Subcutaneous abdominal adipose tissue (tissue), 5 donors: ENCODE measurements around the gene RAB3B.

Source experiments
- H3K27ac ChIP-seq: one replicate; pipeline ENCODE4 v1.7.0; 2013; ENCODE audit warnings: low read depth, mild to moderate bottlenecking, inconsistent platforms, low read length, moderate library complexity
- H3K27me3 ChIP-seq, 5 donors: one replicate each; pipeline ENCODE4 v1.7.0; 2013; ENCODE audit warnings: low read length in 5 of 5, inconsistent platforms in 1 of 5; ENCODE audit not compliant: control insufficient read depth in 5 of 5, insufficient read depth in 4 of 5
- H3K36me3 ChIP-seq, 5 donors: one replicate each; pipeline ENCODE4 v1.7.0; 2013; ENCODE audit warnings: low read length in 5 of 5; ENCODE audit not compliant: control insufficient read depth in 5 of 5, insufficient read depth in 5 of 5
- H3K4me1 ChIP-seq, 5 donors: one replicate each; pipeline ENCODE4 v1.7.0; 2013; ENCODE audit warnings: low read length in 5 of 5, mild to moderate bottlenecking in 3 of 5, moderate library complexity in 1 of 5; ENCODE audit not compliant: control insufficient read depth in 5 of 5, insufficient read depth in 5 of 5
- H3K4me3 ChIP-seq, 5 donors: one replicate each; pipeline ENCODE4 v1.7.0; 2013; ENCODE audit warnings: low read length in 5 of 5, low read depth in 1 of 5
- H3K9ac ChIP-seq, 5 donors: one replicate each; pipeline ENCODE4 v1.7.0; 2013; ENCODE audit warnings: low read length in 5 of 5, mild to moderate bottlenecking in 4 of 5, moderate library complexity in 3 of 5
- H3K9me3 ChIP-seq, 5 donors: one replicate each; pipeline ENCODE4 v1.7.0; 2013; ENCODE audit warnings: low read length in 5 of 5; ENCODE audit not compliant: control insufficient read depth in 5 of 5
- donor health status: healthy.
- donor health status: healthy.
- donor health status: healthy.
- donor health status: healthy.
- donor health status: healthy.

The RAB3B gene

GRCh38 chr1:51910221-51911000, 80.1 kb downstream of the RAB3B start:
- Histone ChIP-seq H3K27me3 (peaks cover 0 to 9% (median 6%) of the 10 kb centered on the region in 5 donors), H3K4me3 (no peak overlapping the region), H3K27ac (no peak overlapping the region), H3K9me3 (no peaks in the 10 kb centered on the region), H3K4me1 (no peaks in the 10 kb centered on the region), H3K9ac (no peak overlapping the region), H3K36me3 (no peaks in the 10 kb centered on the region)

- Histone ChIP-seq H3K27ac (no peak overlapping the region), H3K4me3 (no peak overlapping the region), H3K36me3 (no peaks in the 10 kb centered on the region), H3K4me1 (no peaks in the 10 kb centered on the region), H3K9me3 (no peaks in the 10 kb centered on the region), H3K9ac (no peak overlapping the region), H3K27me3 (peaks cover 0 to 9% (median 6%) of the 10 kb centered on the region in 5 donors)
Observed at GRCh38 chr1:51908499-51908898, 82.0 kb downstream of the RAB3B start.

- peaks cover 0 to 9% (median 6%) of the 10 kb centered on the region in 5 donors for H3K27me3 ChIP-seq
- H3K27ac ChIP-seq = no peak overlapping the region
- no peaks in the 10 kb centered on the region for H3K9me3 ChIP-seq
- no peaks in the 10 kb centered on the region for H3K36me3 ChIP-seq
- no peak overlapping the region for H3K4me3 ChIP-seq
- H3K9ac ChIP-seq = no peak overlapping the region
- H3K4me1 ChIP-seq = no peaks in the 10 kb centered on the region
Observed at GRCh38 chr1:51907079-51907702, 83.3 kb downstream of the RAB3B start.

GRCh38 chr1:51906306-51907078, 84.0 kb downstream of the RAB3B start:
- no peak overlapping the region for H3K9ac ChIP-seq
- no peak overlapping the region for H3K27ac ChIP-seq
- no peaks in the 10 kb centered on the region for H3K36me3 ChIP-seq
- H3K4me3 ChIP-seq = no peak overlapping the region
- H3K4me1 ChIP-seq = no peaks in the 10 kb centered on the region
- peaks cover 0 to 9% (median 6%) of the 10 kb centered on the region in 5 donors for H3K27me3 ChIP-seq
- no peaks in the 10 kb centered on the region for H3K9me3 ChIP-seq

GRCh38 chr1:51902456-51902855, 88.0 kb downstream of the RAB3B start:
- Histone ChIP-seq H3K9ac (no peak overlapping the region), H3K4me1 (no peaks in the 10 kb centered on the region), H3K9me3 (no peaks in the 10 kb centered on the region), H3K27me3 (peaks cover 0 to 10% (median 2%) of the 10 kb centered on the region in 5 donors), H3K27ac (no peak overlapping the region), H3K36me3 (no peaks in the 10 kb centered on the region), H3K4me3 (no peak overlapping the region)

- no peaks in the 10 kb centered on the region for H3K36me3 ChIP-seq
- H3K9me3 ChIP-seq = no peaks in the 10 kb centered on the region
- H3K4me1 ChIP-seq = no peaks in the 10 kb centered on the region
- peaks cover 0 to 15% (median 4%) of the 10 kb centered on the region in 5 donors for H3K27me3 ChIP-seq
- no peak overlapping the region for H3K4me3 ChIP-seq
- no peak overlapping the region for H3K27ac ChIP-seq
- no peak overlapping the region for H3K9ac ChIP-seq
Observed at GRCh38 chr1:51901151-51901550, 89.3 kb downstream of the RAB3B start.

- H3K9me3 ChIP-seq = no peaks in the 10 kb centered on the region
- no peak overlapping the region for H3K4me3 ChIP-seq
- H3K4me1 ChIP-seq = no peaks in the 10 kb centered on the region
- H3K27me3 ChIP-seq = peaks cover 0 to 24% (median 11%) of the 10 kb centered on the region in 5 donors
- no peak overlapping the region for H3K9ac ChIP-seq
- no peak overlapping the region for H3K27ac ChIP-seq
- no peaks in the 10 kb centered on the region for H3K36me3 ChIP-seq
Observed at GRCh38 chr1:51899022-51899421, 91.5 kb downstream of the RAB3B start.

GRCh38 chr1:51898090-51898734, 92.3 kb downstream of the RAB3B start:
- Histone ChIP-seq H3K36me3 (no peaks in the 10 kb centered on the region), H3K27me3 (peaks cover 0 to 24% (median 11%) of the 10 kb centered on the region in 5 donors), H3K27ac (no peak overlapping the region), H3K9me3 (no peaks in the 10 kb centered on the region), H3K9ac (no peak overlapping the region), H3K4me1 (no peaks in the 10 kb centered on the region), H3K4me3 (no peak overlapping the region)

GRCh38 chr1:51897699-51898031, 92.8 kb downstream of the RAB3B start:
- H3K27me3 ChIP-seq = peaks cover 0 to 24% (median 11%) of the 10 kb centered on the region in 5 donors
- no peaks in the 10 kb centered on the region for H3K9me3 ChIP-seq
- no peaks in the 10 kb centered on the region for H3K4me1 ChIP-seq
- no peak overlapping the region for H3K27ac ChIP-seq
- H3K4me3 ChIP-seq = no peak overlapping the region
- no peak overlapping the region for H3K9ac ChIP-seq
- no peaks in the 10 kb centered on the region for H3K36me3 ChIP-seq
